A673 (cell line): ENCODE data around the gene MIOS.

Source experiments
- EZH2 ChIP-seq: fragments of 200-600 bp; sonication (generic); IDR thresholded peaks from 2 replicates; pipeline ENCODE4 v1.6.1; 2017; ENCODE audit warnings: borderline replicate concordance, low read depth, mild to moderate bottlenecking, mixed read lengths, antibody characterized with exemption, low read length; ENCODE audit not compliant: poor library complexity, severe bottlenecking
- TF ChIP-seq, protein P1 (sequence below): fragments of 300-800, 200-600 bp; sonication (generic); conservative IDR thresholded peaks from 2 replicates; pipeline ENCODE4 v1.5.1; 2017; ENCODE audit warnings: low read depth, mild to moderate bottlenecking, antibody characterized with exemption, low read length, moderate library complexity, mixed read lengths

DNA sequence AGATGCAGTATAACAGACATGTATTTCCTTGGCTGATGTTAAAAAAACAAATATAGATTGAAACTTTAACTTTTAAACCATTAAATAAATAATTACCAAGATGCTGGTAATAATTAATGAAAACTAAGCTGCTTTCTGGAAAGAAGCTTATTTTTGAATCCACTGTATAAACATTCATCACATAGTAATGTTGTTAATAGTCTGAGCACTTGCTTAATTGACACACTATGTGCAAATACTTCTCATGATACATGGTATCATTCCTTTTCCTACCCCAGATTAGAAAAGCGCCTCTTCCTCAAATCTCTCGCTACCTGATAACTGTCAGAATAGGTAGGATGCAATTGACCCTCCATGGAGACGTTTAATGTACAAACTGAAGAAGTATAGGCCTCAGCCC, 16.0 kb upstream of the MIOS start:
- TF ChIP-seq, protein P1, sequence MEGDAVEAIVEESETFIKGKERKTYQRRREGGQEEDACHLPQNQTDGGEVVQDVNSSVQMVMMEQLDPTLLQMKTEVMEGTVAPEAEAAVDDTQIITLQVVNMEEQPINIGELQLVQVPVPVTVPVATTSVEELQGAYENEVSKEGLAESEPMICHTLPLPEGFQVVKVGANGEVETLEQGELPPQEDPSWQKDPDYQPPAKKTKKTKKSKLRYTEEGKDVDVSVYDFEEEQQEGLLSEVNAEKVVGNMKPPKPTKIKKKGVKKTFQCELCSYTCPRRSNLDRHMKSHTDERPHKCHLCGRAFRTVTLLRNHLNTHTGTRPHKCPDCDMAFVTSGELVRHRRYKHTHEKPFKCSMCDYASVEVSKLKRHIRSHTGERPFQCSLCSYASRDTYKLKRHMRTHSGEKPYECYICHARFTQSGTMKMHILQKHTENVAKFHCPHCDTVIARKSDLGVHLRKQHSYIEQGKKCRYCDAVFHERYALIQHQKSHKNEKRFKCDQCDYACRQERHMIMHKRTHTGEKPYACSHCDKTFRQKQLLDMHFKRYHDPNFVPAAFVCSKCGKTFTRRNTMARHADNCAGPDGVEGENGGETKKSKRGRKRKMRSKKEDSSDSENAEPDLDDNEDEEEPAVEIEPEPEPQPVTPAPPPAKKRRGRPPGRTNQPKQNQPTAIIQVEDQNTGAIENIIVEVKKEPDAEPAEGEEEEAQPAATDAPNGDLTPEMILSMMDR, result no peak
- no peak for TF ChIP-seq EZH2
